Activated naive CD4-positive, alpha-beta T cell treated with Interleukin-2 at 50 U/mL for 16 hours (primary cell): Measurements from ENCODE around the gene PNCK.

Source experiments
- DNase-seq: peaks from one replicate; pipeline ENCODE4 v3.0.0-alpha.2; 2020

PNCK gene

GRCh38 chrX:153626863-153627674 lies 46.5 kb downstream of the PNCK start:
- no peak for DNase-seq

- DNase-seq = no peak
Measured at GRCh38 chrX:153626025-153626633, 47.5 kb downstream of the PNCK start.

GRCh38 chrX:153625271-153626024 lies 48.2 kb downstream of the PNCK start:
- DNase-seq = no peak

GRCh38 chrX:153624196-153625091 lies 49.2 kb downstream of the PNCK start:
- DNase-seq = no peak

GRCh38 chrX:153623310-153624029 lies 50.1 kb downstream of the PNCK start:
- no peak for DNase-seq

- DNase-seq = no peak
Measured at GRCh38 chrX:153622661-153623309, 50.8 kb downstream of the PNCK start.

GRCh38 chrX:153621949-153622598 lies 51.5 kb downstream of the PNCK start:
- no peak for DNase-seq

- no peak for DNase-seq
Measured at GRCh38 chrX:153620576-153620975, 53.0 kb downstream of the PNCK start.
